Measurements from ENCODE around the gene PPM1L.

The PPM1L gene

DNA sequence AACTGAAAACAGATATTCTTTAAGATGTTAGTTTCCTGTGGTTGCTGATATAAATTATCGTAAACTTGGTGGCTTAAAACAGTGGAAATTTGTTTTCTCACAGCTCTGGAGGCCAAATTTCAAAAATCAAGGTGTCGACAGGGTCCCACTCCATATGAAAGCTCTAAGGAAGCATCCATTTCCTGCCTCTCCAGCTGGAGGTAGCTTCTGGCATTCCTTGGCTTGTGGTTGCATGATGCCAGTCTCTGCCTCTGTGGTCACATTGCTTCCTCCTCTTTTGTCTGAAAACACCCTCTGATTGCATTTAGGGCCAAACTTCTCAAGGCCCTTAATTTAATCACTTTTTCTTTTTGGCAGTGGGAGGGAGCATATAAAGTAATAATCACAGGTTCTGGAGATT, 96.8 kb downstream of the PPM1L start:
- DNase-seq (ENCODE audit: low spot score), result no peak

DNA sequence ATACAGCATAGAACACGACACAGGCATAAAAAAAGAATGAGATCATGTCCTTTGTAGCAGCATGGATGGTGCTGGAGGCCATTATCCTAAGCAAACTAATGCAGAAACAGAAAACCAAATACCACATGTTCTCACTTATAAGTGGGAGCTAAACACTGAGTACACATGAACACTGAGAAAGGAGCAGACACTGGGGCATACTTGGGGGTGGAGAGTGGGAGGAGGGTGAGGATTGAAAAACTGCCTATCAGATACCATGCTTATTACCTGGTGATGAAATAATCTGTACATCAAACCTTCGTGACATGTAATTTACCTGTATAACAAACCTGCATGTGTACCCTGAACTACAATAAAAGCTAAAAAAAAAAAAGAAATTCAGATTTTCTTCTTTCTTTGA, 100.4 kb downstream of the PPM1L start:
- DNase-seq (ENCODE audit: low spot score), result no peak

DNA sequence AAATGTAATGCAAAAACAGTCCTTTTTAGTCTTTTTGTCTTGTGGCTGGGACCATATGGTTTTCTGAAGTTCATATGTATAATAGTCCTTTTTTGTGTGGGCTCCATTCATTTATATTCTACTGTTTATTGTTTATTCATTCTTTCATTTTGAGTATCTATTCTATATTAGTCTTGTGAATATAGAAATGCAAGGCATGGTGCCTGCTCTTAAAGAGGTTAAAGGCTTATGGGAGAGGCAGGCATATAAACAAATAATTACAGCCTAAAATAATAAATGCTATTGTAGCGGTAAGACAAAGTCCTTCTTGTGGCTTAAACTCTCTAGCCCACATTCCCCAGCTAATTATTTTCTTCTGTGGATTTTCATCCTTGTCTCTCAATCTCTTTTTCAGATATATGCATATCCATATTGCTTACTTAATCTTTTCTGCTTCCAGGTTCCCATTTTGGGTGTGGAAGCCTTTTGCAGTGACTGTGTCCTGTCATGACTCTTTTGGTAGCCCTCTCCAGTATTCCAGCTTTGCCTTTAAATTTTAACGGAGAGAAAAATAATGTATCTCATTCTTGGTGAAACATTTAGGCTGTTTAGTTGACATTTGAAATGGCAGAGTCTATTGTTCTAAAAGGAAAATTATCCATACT, 101.6 kb downstream of the PPM1L start:
- no peak for DNase-seq (ENCODE audit: low spot score)

DNA sequence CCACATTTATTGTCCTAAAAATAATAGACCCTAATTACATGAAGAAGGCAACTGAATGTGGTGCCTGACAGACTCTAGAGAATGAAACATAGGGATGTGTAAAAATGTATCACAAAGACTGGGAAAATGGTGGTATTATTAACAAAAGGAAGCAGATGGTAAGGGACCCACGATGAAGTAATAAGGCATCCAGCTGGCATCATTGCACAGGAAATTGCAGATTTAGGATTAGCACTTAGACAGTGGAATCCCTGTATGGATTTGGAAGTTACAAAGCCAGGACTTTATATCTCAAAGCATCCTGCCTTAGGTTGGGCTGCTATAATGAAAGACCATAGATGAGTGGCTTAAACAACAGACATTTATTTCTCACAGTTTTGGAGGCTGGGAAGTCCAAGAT, 104.3 kb downstream of the PPM1L start:
- peak; percentile 58 for DNase-seq (ENCODE audit: low spot score)

DNA sequence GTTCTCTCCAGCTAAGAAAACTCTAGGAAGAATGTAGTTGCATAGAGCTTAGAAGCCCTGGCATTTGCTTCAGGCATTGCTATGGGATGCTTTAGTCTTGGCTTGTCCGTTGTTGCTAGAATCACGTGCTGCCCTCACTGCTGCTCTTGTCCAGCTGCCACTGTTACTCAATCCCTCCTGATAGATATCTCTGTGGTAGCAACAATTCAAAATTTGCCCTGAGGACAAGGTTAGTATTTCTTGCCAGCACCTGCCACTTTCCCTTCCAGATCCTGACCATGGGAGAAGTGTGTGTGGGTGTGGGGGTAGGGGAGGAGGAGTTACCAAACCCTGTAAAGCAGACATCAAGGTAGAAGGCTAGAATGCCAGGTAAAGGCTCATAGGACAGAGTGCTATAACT, 113.8 kb downstream of the PPM1L start:
- peak; percentile 44 for DNase-seq (ENCODE audit: low spot score)

DNA sequence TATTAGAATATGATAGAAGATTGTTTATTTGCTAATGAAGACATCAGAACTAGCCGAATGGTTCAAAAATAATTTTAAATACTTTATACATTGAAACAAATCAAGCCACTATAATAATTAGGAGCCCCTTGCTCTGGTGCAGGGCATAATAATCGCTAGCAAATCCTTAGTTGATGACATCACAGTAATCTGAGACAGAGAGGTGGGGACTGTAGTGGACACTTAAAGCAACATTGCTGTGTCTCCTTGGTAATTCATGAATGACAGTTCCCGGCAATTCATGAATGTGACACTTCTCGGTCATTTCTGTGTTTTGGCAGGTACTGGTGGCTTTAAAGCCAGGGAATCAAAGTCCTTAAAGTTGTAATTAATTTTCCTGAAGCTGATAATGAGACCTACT, 114.3 kb downstream of the PPM1L start:
- no peak for DNase-seq (ENCODE audit: low spot score)

DNA sequence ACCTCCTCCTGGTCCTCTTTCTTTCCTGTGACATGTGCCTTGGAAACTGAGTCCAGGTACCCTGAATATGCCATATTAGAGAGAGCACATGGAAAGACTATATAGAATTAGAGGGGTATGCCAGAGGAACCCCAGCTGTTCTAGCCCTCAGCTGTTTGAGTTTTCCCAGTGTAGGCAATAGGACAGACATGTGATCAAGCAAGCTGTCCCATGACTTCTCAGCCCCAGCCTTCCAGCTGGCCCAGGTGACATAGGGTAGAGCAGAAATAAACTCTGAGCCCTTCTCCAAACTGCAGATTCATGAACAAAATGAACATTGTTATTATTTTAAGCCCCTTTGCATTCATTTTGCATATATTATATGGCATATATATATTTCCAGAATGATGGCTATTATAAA, 118.7 kb downstream of the PPM1L start:
- DNase-seq (ENCODE audit: low spot score), result no peak

DNA sequence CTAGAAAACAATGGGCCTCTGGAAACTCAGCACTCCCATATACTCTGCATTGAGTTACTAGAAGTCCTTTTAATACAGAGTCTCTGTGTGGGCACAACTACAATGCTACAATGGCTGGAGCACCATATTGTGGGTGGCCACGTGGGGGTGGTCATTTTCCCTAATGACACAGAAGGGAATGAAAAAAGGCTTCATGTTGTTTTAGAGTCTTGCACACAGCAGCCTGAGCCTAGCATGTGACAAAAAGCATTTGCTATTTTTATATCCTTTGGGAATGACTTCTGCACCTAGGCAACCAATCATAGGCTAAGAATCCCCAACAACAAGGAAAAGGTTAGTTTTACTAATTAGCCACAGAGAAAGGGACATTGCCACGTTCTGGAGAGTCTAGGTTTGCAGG, 120.6 kb downstream of the PPM1L start:
- DNase-seq (ENCODE audit: low spot score), result no peak

DNA sequence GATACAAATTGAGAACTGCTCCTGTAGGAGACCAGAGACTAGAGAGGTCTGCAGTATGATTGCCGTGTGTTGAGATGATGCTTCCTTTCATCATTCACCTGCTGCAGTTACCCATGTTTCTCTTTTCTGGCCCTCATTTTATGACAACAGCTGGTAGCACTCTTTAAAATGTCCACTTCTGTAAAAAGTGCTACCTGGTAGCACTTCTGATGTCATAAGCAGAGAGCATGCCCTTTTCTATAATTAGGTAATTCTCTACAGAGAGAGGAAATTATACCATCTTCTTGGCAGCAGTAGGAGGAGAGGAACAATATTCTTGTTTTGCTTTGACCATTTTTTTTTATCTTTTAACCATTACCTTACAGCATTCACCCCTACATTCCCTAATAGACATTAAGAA, 123.8 kb downstream of the PPM1L start:
- no peak for DNase-seq (ENCODE audit: low spot score)

DNA sequence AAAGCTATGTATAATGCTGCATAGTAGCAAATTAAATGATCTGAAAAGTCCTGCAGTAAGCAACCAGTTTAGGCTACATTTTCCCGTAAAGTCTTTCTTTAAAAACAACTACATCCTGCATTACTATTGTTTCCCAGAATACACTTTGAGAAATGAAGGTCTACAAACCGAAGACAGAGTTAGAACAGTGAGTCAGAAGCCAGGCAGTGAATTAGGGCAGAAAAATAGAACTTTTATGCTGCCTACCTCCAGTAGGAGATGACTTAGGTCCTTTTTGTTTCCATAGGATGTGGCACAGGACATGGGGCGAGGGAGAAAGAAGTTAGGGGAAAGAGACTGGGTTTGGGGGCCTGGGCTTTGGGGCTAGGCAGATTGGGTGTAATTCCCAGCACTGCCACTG, 127.3 kb downstream of the PPM1L start:
- DNase-seq (ENCODE audit: low spot score), result no peak

DNA sequence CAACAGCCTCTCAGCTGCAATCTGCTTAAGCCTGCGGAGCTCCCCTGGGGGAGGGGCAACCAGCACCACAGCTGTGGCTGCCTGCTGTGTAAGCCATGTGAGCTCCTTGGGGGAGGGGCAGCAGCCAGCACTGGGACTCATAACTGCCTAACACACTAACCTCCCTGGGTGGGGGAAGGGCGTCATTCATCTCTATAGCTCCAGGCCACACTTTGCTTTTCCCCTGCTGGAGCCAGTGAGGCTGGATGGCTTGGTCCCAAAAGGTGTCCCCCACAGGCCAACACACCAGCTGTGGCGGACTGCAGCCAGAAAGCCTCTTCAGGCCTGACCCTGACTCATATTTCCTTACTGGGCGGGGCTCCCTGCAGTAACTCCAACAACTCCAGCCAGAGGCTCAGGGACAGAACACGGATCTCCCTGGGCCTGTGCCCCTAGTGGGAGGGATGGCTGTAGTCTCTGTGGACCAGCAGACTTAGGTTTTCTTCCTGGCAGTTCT, 129.8 kb downstream of the PPM1L start:
- no peak for DNase-seq (ENCODE audit: low spot score)

DNA sequence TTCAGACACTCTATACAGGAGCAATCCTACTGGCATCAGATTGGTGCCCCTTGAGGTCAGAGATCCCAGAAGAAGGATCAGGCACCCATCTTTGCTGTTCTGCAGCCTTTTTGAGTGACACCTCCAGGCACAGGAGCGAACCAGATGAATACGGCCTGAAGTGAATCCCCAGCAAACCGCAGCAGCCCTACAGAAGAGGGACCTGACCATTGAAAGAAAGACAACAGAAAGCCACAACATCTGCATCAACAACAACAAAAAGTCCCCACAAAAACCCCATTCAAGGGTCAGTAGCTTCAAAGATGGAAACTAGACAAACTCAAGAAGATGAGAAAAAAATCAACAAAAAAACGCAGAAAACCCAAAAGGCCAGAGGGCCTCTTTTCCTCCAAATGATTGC, 130.4 kb downstream of the PPM1L start:
- no peak for DNase-seq (ENCODE audit: low spot score)

DNA sequence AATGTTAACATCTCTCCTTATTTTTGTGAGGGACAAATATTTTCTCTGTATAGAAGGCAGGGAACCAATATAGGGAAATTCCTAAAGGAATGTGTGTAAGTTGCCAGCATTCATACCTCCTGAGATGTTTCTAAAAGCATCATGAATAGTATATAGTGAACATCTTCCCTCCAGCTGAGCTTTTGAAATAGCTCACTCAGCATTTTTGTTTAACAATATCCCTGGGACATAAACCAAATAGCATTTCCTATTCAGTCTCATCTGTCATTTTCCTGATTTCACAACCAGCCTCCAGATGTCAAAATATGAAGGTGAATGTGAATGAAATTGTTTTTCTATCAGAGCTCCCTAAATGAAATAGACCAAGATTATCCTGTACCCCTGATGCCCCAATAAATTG, 137.2 kb downstream of the PPM1L start:
- no peak for DNase-seq (ENCODE audit: low spot score)

DNA sequence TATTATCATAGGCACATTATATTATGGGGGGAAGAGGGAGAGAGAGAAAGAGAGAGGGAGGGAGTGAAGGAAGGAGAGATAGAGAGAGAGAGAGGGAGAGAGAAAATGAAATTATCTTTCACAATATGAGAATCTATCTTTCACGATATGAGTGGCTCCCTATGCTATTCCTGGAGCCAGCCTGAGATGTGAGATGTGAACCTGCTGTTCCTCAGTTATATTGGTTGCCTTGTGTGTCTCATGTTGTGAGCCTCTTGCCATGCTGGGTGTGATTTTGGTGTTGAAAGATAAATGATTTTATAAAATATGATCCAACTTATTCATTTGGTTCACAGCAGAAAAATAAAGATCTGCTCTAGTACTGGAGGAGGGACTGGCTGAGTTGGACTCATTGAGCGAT, 148.7 kb downstream of the PPM1L start:
- no peak for DNase-seq (ENCODE audit: low spot score)

DNA sequence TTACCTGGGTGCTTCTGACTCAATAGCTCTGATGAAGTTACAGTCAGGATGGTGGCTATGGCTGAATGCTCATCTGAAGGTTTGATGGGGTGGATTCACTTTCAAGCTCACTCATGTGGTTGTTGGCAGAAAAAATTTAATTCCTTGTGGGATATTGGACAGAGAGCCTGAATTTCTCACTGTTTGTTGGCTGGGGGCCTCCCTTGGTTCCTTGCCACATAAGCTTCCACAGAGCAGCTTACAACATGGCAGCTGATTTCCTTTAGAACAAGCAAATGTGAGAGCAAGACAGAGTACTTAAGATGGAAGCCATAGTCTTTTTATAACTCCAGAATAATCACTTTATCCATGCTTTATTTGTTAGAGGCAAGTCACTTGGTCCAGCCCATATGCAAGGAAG, 150.6 kb downstream of the PPM1L start:
- no peak for DNase-seq (ENCODE audit: low spot score)

DNA sequence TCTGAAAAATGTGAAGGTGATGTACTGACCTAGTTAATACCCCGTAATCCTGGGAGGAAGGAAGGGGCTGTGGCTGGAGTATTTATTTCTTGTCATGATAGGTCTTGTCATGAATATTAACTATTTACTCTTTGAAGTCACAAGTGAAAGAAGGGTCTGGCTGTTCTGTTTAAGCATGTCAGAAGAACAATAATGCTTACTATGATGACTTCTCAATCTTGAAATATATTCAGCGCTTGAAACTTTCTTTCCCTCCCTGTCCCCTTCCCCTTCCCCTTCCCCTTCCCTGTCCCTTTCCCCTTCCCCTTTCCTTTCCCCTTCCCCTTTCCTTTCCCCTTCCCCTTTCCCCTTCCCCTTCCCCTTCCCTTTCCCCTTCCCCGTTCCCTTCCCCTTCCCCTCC, 153.9 kb downstream of the PPM1L start:
- DNase-seq (ENCODE audit: low spot score), result no peak

DNA sequence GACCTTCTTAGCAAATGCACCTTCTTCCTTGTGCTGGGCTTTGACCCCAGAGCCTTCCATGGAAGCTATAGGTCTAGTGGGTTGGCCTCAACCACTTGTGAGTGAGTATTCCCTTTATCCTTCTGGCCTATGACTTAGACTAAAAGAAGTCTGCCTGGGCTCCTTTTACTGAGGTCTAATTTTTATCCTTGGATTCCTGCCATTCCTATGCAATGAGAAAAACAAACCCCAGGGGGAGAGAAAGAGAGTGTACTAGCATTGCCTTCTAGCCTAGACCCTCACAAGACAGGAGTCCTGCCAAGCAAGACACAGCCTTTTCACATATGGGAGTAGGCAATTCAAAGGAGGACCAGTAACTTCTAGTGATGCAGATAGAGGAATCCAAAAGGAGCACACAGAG, 155.4 kb downstream of the PPM1L start:
- DNase-seq (ENCODE audit: low spot score), result no peak

DNA sequence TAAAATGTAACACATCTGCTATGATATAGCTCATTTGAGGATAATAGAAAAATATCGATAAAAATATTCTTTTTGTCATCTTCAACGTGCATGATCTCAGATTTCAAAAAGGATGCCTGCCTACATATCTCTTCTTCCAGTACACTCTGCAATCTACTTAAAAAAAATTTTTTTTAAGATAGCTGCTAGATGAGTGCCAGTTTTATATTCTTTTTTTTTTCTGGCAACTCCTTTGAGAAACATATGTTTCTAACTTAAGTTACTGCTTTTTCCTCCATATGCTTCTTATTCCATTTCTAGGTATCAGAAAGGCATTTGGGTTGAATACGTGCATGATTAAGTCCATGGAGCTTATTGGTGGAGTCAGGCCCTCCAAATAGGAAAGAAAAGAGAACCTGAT, 160.4 kb downstream of the PPM1L start:
- DNase-seq (ENCODE audit: low spot score), result no peak

DNA sequence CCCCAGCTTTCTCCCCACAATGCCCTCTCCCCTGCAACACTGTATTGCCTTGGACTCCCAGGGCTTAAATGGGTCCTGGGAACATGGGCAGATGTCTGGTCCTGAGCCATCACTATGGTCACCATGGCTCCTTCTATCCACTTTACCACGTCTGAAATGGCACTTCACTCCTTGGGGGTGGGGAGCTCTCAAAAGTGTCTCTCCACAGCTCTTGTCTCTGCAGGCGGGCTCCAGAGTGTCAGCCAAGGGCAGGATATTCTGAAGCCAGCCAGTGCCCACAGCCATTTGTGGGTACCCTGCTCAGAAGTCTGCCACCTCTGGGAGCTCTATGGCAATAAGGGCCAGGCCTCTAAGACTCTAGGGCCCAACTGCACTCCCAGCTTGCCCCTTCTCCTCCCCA, 163.9 kb downstream of the PPM1L start:
- no peak for DNase-seq (ENCODE audit: low spot score)

DNA sequence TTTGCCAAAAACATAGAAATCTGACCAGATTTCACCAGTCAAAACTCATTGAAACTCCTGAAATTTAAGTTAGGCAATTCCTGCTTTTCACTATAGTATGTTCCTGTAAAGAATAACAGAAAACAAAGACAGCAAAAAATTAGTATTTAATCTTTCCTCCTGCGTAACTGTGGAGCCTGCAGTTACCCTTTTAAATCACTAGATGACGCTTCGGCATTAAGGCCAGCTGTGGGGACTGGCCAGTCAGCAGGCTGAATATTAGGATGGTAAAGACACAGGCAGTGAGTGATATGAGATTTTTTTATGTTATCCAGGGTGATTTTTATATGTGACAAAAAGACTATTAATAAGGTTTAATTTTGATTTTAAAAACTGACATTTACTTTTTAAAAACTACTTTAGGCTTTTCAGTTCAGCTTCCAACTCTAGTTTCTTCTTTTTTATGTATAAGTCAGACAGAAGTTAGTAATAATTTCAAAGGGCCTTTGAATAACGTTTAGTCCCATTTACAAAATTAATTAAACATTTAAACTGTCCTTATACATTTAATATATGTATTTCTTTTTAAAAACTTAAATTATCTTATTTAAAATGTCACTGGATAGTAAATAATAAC, 165.1 kb downstream of the PPM1L start:
- peak; percentile 40 for DNase-seq (ENCODE audit: low spot score)

DNA sequence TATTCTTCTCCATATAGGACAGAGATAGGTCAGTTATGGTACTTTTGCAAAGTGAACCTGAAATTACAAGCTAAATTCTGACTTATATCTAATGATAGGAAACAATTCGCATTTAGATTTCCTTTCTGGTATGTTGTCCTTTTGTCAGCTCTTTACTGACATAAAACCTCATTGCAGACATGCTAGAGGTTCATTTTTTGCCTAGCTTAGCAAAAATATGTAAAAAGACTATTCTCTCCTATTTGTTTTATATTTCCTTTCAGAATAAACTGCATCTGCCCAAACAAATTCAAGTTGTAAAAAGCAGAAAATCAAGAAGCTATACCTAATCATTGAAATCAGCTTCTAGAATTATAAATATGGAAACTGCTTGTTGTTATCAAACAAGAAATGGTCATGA, 168.7 kb downstream of the PPM1L start:
- no peak for DNase-seq (ENCODE audit: low spot score)

DNA sequence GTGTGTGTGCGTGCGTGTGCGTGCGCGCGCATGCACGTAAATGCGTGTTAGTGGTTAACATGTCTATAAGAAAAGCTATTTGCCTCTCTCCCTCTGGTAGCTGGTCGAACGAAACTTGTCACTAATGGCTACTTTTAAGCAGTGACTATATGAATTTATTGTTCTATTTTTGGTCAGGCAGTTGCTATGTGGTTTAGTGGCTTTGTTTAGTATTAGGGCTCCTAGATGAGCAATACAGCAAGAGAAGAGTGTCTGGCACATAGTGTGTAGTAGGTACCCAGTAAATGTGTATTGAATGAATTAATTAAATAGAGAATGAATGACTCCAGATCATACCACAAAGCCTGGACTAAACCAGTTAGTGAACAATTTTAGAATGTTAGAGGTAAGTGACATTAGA, 171.6 kb downstream of the PPM1L start:
- no peak for DNase-seq (ENCODE audit: low spot score)

DNA sequence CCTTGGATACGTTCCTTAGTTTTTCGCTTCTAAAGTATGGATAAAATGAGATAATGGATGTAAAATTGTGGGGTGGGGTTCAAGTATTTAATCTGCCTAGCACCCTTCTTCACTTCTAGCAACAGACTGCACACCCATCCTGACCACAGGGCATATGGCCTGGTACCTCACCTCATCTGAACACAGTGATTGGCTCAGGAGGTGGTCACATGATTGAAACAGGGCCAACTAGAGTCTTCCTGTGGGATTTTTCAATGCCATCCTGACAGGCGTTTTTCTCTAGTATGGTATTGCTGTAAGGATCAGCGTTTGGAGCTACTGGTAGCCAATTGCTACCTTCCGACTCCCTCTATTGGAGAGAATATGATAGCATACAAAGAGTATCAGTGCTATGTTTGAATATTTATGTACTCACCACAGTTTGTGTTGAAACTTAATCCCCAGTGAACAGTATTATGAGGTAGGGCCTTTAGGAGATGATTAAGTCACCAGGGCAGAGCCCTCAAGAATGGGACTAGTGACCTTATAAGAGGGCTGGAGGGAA, 172.2 kb downstream of the PPM1L start:
- no peak for DNase-seq (ENCODE audit: low spot score)

DNA sequence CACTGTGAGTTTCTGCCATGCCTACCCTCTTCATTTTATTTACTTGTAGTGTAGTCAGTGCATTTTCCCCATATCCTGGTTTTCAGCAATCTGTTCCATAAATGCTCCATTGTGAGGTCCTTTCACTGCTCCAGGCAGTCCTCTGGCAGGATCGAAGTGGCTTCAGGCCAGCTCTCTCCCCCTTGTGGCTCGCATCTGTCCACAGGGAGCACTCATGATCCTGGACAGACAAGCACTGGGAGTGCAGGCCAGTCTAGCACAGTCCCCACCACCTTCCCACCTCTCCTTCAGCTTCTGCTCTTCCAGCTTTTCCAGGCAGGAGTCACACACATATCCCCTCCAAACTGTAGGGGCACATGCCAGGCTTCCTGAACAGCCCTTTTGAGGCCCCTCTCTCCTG, 173.6 kb downstream of the PPM1L start:
- no peak for DNase-seq (ENCODE audit: low spot score)

All from cerebellar cortex (tissue), 1 donor.